HL-60/S4 treated with phorbol 12-myristate 13-acetate at 8.2 ng/mL for 4 days and 3 days (cell line): ENCODE data around the gene ZNF561.
"Not testable (repeated sequence)": the region's sequence is repeated elsewhere in the genome, so short reads cannot be mapped to it uniquely, and the experiment has no call there.

Source experiments
- in situ Hi-C: fragments of 300-500 bp; cut with MboI; formaldehyde crosslinking; loops from 2 replicates; pipeline ENCODE4 v1.15.0; 2022; ENCODE audit warnings: low sequenced_read_pairs

Gene ZNF561

GRCh38 chr19:9621156-9622037 lies at the start of gene ZNF561:
Gene ZNF561, minus strand, starts transcription at chr19:9621232. Its CDS starts 1,776 bp downstream, at chr19:9619456.
- in situ Hi-C loops: loop anchor here (10.0 kb wide), 1 partner anchor 173 kb away; no protein-coding TSS in a partner anchor

- in situ Hi-C loops: no loop called here
Measured at GRCh38 chr19:9668544-9668943, 47.5 kb upstream of the ZNF561 start.

GRCh38 chr19:9667898-9668297 lies 46.9 kb upstream of the ZNF561 start:
- in situ Hi-C loops: no loop called here

GRCh38 chr19:9658769-9659168 lies 37.7 kb upstream of the ZNF561 start:
- in situ Hi-C loops: no loop called here

GRCh38 chr19:9653066-9653555 lies 32.1 kb upstream of the ZNF561 start:
- in situ Hi-C loops: not testable (repeated sequence)

- in situ Hi-C loops: not testable (repeated sequence)
Measured at GRCh38 chr19:9651464-9651863, 30.4 kb upstream of the ZNF561 start.

- in situ Hi-C loops: no loop called here
Measured at GRCh38 chr19:9650345-9650744, 29.3 kb upstream of the ZNF561 start.

- in situ Hi-C loops: no loop called here
Measured at GRCh38 chr19:9645472-9645871, 24.4 kb upstream of the ZNF561 start.

- in situ Hi-C loops: no loop called here
Measured at GRCh38 chr19:9644472-9644871, 23.4 kb upstream of the ZNF561 start.

GRCh38 chr19:9641810-9642209 lies 20.8 kb upstream of the ZNF561 start:
- in situ Hi-C loops: no loop called here

GRCh38 chr19:9640956-9641355 lies 19.9 kb upstream of the ZNF561 start:
- in situ Hi-C loops: no loop called here

GRCh38 chr19:9636018-9636417 lies 15.0 kb upstream of the ZNF561 start:
- in situ Hi-C loops: no loop called here

GRCh38 chr19:9627856-9628255 lies 6.8 kb upstream of the ZNF561 start:
- in situ Hi-C loops: loop anchor here (10.0 kb wide), 1 partner anchor 167 kb away; no protein-coding TSS in a partner anchor

- in situ Hi-C loops: loop anchor here (10.0 kb wide), 1 partner anchor 172 kb away; no protein-coding TSS in a partner anchor
Measured at GRCh38 chr19:9622531-9622930, 1.5 kb upstream of the ZNF561 start.

- in situ Hi-C loops: loop anchor here (10.0 kb wide), 1 partner anchor 174 kb away; no protein-coding TSS in a partner anchor
Measured at GRCh38 chr19:9620842-9621155, 233 bp downstream of the ZNF561 start.

- in situ Hi-C loops: no loop called here
Measured at GRCh38 chr19:9615844-9616243, 5.2 kb downstream of the ZNF561 start.

GRCh38 chr19:9610484-9611113 lies 10.4 kb downstream of the ZNF561 start:
- in situ Hi-C loops: no loop called here

- in situ Hi-C loops: no loop called here
Measured at GRCh38 chr19:9608912-9609311, 12.1 kb downstream of the ZNF561 start.

GRCh38 chr19:9597027-9597426 lies 24.0 kb downstream of the ZNF561 start:
- in situ Hi-C loops: no loop called here

- in situ Hi-C loops: no loop called here
Measured at GRCh38 chr19:9586764-9587163, 34.3 kb downstream of the ZNF561 start.

GRCh38 chr19:9584073-9584833 lies 36.8 kb downstream of the ZNF561 start, which contains the start of gene ZNF121:
Gene ZNF121, minus strand, starts transcription at chr19:9584504. Its CDS starts 16,407 bp downstream, at chr19:9568097.
- in situ Hi-C loops: no loop called here
